ENCODE data around the gene ITGAV.

The ITGAV gene

DNA sequence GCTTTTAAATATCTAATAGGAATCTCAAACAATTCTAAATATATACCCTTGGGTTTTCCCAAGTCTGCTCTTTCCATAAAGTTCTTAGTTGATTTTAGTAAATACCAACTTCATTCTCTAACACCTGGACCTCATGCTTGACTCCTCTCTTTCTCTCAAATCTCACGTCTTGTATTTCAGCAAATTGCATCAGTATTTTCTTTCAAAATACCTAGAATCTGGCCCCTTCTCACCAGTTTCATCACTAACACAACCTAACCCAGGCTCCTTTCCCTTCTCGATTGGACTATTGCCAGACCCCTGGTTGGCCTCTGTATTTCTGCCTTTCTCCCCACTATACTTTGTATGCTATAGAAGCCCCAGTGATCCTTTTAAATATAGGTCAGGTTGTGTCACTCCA lies 81.0 kb downstream of the ITGAV start:
- no peak for DNase-seq (ENCODE audit: low spot score)

DNA sequence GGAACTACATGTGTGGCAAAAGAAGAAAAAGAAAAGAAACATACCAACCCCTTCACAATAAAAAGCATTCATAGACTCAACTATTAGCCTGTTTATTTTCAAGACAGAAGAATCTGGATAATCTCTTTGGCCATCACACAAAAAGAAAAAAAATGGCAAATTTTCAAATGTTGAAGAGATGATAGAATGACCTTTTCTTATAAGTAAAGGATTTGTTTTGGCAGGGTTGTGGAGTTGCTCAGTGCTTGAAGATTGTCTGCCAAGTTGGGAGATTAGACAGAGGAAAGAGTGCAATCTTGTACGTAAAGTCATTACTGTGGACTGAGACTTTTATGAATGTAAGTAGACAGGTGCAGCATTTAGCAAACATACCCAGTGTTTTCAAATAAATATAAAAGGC lies 85.5 kb downstream of the ITGAV start:
- DNase-seq (ENCODE audit: low spot score) = no peak

DNA sequence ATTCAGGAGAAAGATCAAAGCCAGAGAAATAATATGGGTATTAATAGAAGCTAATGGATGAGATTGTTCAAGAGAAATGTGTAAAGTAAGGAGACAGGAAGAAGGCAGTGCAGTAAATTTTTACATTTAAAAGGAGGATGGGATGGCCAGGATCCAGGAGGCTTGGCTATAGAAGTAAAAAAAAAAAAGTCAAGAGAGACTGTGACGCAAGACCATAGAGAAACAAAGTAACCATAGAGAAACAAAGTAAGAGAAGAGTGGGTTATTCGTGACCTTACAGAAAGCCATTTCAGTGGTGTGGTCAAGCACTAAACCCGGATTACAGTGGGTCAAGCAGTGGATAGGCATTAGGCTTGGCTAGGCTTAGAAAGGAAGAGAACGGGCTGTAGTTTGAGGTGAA lies 93.5 kb downstream of the ITGAV start:
- DNase-seq (ENCODE audit: low spot score) = no peak

DNA sequence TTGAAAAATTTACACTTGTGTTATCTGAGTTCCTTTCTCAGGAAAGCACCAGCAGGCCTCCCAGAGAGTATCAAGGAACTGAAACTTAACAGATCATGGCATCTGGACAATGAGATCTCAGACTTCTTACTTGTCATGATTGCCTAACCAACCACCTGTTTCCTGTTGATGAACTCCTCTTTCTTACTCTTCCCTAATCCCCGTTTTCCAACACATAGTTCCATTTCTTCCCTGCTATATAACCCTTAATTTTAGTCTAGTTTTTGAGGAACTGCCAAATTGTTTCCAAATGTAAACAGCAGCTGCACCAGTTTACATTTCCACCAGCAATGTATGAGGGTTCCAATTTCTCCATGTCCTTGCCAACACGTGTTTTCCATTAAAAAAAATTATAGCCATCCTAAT lies 98.0 kb downstream of the ITGAV start:
- DNase-seq (ENCODE audit: low spot score) = no peak

DNA sequence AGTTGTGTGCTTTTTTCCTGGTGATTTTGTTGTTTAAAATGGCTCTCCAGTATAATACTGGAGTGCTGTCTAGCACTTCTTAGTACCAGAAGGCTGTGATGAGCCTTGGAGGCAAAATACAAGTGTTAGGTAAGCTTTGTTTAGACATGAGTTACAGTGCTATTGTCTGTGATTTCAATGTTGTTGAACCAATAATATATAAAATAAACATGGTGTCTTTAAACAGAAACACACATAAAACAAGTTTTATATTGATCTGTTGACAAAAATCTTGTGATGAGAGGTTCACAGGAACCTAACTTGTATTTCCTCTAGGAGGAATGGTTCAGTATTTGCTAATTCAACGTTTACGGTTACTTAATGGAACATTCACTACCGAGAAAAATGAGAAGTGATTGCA lies 99.0 kb downstream of the ITGAV start:
- no peak for DNase-seq (ENCODE audit: low spot score)

DNA sequence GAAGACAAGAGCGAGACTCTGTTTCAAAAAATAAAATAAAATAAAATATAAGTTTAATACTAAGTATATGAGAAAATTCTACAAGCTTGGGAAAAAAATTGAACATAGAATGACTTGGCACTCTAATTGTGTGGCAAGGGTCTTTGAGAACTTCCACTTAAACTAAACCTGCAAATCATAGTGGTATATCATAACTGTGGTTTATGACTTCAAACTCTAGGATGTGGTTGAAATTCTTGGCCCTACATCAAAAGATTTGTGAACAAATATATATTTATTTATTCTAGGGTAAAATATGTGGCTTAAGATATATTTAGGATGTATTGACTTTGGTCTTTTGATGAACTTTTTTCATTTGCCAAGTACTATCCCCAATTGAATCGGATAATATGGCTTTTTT lies 100.9 kb downstream of the ITGAV start:
- no peak for DNase-seq (ENCODE audit: low spot score)

DNA sequence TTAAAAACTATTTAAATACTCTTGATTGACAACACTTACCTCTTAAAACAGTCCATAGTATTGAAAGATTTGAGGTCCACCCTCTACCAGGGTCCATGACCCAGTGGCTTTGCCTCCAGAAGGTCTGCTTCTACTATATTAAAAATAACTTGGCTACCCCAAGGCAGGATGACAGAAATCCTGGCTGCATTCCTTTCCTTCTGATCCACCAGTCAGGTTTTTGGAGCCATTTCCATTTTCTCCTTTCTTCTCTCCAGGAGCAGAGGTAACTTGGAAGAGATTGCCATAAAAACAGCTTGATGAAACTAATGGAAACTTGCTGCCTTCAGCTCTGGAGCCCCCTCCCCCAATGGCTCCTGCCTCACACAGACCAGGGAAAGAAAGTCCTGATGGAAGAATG lies 101.4 kb downstream of the ITGAV start:
- no peak for DNase-seq (ENCODE audit: low spot score)

DNA sequence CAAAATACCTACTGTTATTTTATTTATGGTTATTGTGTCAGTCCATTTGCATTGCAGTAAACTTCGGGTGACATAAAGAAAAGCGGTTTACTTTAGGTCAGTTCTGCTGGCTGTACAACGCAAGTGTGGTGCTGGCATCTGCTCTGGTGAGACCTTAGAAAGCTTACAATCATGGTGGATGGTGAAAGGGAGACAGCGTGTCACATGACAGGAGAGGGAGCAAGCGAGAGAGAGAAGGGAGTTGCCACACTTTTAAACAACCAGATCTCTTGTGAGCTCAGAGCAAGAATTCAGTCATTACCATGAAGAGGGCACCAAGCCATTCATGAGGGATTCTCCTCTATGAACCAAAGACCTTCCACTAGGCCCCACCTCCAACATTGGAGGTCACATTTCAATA lies 102.0 kb downstream of the ITGAV start:
- DNase-seq (ENCODE audit: low spot score) = no peak

DNA sequence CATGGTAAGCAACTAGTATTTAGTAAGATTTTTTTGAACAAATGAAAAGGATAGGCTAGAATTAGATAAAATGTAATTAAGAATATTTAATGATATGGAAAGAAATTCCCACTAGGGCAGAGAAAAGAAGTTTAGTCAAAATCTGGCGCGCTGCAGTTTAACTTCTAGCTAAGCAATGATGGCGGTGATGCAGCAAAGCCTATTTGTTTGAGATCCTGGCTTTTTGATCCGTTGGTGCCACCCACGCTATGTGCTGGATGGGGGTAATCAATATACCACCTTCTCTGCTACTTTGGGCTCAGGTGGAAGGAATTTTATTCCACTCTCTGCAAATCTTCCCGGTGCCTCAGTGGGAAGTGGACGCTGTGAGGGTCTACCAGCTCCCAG lies 103.6 kb downstream of the ITGAV start:
- DNase-seq (ENCODE audit: low spot score) = no peak

DNA sequence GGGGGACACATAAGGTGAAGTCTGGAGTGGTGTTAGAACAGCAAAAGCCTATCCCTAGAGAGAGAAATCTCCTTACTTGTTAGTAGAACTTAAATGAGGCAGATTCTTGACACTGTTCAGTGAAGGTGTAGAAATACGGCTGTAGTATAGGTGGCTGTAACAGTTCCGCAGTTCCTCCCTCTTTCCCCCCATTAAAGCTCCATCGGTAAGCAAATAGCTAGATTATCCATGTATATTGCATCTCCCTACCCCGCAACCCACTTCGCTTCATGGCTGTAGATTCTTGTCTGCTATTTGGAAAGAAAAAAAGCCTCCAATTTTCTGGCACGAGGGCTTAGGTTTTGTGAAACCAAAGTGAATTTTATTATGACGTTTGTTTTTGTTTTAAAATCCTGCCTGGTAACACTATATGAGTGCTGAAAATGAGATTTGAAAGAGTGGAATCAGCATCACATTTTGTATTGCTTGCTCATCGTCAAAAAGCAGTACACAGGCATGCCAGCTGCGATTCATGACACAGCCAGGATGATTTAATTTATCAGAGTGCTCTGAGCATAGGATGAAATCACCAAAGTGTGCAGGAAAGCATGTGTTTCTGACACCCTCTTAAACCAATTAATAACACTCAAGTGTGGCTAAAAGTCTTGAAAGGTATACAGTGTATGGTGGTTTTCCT lies 105.4 kb downstream of the ITGAV start:
- no peak for DNase-seq (ENCODE audit: low spot score)

DNA sequence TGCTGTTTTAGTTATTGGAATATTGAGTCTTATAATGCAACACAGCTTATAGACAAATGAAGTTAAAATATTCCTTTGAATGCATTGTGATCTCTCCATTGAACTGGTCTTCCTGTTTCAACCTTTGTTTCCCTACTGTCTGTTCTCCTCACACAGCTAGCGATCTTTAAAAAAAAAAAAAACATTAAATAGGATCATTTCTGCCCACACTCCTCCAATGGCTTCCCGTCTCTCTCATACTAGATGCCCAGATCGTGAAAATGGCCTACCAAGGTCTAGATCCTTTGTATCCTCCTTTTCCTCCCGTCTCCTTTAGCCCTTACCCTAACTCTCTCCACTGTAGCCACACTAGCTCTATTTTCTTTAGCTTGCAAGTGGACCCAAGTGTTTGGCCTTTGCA lies 106.4 kb downstream of the ITGAV start:
- DNase-seq (ENCODE audit: low spot score) = no peak

DNA sequence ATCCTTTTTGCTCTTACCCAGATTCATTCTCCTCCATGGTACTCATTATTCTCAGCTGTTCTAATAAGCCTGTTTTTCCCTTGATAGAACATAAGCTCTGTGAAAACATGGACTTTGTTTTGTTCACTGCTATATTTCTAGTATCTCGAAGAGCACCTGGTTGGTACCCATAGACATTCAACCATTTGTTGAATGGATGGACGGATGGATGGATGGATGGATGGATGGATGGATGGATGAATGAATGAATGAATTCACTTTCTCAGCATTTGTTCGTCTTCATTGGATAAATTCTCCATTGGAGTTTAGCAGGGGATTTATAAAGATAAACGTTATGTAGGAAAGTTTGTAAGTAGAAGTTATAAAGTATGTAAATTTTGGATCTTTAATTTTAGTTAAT lies 106.9 kb downstream of the ITGAV start:
- no peak for DNase-seq (ENCODE audit: low spot score)

DNA sequence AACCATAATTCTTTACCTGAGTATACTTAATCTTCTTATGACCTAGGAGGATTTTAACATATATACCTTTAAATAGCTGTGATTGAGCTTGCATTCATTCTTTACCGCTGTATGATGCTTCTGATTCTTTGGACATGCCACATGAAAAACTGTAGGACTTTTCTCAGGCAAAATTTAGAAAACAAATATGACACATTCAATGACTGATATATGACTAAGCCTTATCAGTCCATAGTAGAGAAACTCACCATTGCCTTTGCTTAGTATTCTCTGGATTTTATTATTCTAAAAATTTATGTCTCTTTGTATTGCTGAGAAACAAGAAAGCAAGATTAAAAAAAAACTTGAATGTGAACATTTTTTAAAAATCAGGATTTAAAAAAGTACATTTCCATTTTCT lies 107.7 kb downstream of the ITGAV start:
- DNase-seq (ENCODE audit: low spot score) = no peak

DNA sequence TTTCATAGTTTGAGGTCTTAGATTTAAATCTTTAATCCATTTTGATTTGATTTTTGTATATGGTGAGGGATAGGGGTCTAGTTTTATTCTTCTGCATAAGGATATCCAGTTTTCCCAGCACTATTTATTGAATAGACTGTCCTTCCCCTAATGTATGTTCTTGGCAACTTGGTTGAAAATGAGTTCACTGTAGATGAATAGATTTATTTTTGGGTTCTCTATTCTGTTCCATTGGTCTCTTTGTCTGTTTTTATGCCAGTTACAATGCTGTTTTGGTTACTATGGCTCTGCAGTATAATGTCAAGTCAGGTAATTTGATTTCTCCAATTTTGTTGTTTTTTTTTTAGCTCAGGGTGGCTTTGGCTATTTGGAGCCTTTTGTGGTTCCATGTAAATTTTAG lies 109.9 kb downstream of the ITGAV start:
- DNase-seq (ENCODE audit: low spot score) = no peak

DNA sequence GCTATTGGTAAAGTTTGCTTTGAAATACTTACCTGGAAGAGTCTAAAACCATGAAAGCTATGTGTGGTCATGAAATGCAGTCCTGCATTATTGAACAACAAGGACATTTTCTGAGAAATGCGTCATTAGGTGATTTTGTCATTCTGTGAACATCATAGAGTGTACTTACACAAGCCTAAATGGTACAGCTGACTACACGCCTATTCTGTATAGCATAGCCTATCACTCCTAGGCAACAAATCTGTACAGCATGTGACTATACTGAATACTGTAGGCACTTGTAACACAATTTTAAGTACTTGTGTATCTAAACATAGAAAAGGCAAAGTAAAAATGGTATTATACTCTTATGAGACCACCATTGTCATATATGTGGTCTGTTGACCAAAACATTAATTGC lies 112.2 kb downstream of the ITGAV start:
- no peak for DNase-seq (ENCODE audit: low spot score)

DNA sequence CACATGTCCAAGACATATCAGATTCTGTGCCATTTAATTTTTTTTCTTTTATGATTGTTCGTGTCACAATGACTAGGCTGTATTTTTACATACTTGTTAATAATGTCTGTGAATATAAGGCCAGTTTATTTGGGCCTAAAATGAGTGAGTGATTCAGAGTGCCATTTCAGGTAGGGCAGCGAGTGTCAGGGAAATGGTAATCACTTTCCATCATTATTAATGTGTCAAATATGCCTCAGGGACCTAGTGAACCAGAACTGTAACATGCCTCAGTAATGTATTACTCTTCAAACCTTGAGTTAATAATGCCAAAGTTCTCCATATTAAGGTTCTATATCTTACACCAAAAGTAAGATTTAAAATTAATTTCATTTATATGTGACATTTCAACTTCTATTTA lies 112.6 kb downstream of the ITGAV start:
- DNase-seq (ENCODE audit: low spot score) = no peak

DNA sequence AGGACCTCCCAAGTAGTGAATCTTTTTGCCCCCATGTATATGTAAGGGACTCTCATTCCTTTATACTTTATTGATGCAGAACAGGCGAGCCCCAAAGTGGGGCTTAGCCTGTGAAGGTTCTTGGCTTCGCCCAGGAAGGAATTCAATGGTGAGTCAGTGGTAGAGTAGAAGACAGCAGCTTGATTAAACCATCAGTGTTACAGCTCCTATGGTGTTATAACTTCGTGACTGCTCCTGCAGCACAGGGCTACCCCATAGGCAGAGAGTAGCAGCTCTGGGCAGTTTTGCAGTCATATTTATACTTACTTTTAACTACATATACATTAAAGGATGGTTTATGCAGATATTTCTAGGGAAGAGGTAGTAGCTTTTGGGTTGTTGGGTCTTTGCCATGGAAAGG lies 115.0 kb downstream of the ITGAV start:
- DNase-seq (ENCODE audit: low spot score) = no peak

DNA sequence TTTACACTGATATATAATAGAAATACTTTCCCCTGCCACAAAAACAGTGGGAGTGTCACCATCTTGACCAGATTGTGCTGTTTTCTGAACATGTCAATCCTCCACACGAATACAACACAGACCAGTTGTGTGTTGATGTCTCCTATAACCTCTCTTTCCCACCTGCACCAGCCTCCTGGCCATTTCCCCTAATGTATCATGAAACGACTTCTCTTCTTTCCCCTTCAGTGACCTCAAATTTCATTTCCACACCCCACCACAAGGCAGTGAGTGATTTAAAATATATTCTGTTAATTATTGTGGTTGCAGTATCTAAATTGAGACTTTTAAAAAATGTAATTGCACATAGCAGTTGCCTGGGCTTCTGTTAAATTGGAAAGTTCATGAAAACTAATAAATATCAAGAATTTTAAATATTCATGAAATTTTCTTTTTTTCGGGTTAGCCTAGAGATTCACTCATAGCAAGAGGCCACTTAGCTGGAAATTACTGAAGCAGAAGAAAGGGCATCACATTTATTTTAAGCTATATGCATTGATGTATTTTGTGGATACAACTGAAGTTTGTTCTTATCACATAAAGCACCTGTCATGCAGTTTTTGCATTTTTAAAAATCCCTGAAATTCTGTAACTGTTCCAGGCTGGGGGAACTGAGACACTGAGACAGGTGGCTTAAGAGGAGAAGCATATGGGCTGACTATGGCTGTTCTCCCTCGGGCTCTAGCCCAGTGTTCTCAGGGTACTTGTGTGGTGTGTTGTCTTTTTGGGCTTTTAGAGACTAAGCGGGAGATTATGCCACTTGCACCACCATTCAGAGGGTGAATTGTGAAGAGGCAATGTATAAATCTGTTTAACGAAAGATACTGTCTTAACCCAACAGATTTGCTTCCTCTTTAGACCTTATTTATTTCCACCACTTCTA lies 119.9 kb downstream of the ITGAV start:
- no peak for DNase-seq (ENCODE audit: low spot score)

DNA sequence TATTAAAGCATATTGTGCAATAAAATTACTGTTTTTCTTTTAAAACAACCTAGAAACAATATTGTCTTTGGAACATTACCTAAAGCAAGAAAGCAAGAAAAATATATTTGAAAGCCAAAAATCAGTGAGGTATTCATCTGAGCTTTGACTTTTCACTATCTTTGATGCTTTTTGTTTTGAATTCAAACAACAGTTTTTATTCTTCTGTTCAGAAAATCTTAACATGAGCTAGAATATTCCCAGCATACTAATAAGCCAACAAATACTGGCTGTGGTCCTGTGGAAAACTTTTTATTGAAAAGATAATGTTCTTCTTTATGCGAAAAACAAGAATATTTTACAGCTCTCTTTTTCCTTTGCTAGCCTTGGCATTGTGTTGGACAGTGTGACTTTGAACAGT lies 123.8 kb downstream of the ITGAV start:
- no peak for DNase-seq (ENCODE audit: low spot score)

DNA sequence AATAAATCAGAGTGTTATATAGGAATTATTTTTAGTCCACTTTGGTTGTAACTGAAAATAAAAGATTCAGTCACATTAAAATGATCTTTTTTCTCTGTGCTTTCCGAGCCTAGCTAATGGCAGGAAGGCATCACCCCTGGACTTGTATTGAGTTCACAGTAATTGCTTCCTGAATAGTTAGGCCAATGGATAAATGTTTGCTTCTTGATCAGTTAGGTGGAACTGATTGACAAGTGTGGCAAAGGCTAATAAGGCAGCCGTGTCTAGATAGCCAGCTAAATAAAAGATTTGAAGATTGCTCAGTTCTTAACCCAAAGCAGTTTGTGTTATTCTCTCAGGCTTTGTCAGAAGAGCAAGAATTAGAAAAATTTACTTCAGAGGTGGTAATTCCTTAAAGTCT lies 124.8 kb downstream of the ITGAV start:
- no peak for DNase-seq (ENCODE audit: low spot score)

DNA sequence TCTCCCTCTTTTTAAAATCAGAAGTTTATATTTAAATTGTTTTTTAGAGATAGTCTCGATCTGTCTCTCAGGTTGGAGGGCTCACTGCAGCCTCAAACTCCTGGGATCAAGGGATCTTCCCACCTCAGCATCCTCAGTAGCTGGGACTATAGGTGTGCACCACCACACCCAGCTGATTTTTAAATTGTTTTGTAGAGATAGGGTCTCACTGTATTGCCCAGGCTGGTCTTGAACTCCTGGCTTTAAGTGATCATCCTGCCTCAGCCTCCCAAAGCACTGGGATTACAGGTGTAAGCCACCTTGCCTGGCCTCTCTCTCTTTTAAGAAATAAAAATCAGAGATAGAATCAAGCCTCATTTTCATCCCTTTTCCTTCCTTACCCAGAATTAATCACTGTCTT lies 126.1 kb downstream of the ITGAV start:
- DNase-seq (ENCODE audit: low spot score) = no peak

DNA sequence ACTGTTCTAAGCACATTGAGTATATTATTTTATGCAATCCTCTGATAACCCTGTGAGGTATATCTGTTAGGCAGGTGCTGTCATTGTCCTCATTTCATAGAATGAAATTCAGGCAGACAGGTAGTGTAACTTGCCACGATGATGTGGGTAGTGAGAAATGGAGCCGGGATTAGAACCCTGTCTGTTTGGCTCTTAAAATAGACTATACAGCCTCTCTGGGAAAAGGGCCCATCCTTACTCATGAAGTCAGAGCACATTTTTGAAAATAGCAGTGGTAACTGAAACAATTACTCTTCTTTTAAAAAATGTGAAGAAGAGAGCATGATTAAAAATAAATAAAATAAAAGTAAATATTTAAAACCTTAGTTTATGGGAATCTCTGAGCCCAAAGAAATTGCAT lies 127.0 kb downstream of the ITGAV start:
- DNase-seq (ENCODE audit: low spot score) = no peak

DNA sequence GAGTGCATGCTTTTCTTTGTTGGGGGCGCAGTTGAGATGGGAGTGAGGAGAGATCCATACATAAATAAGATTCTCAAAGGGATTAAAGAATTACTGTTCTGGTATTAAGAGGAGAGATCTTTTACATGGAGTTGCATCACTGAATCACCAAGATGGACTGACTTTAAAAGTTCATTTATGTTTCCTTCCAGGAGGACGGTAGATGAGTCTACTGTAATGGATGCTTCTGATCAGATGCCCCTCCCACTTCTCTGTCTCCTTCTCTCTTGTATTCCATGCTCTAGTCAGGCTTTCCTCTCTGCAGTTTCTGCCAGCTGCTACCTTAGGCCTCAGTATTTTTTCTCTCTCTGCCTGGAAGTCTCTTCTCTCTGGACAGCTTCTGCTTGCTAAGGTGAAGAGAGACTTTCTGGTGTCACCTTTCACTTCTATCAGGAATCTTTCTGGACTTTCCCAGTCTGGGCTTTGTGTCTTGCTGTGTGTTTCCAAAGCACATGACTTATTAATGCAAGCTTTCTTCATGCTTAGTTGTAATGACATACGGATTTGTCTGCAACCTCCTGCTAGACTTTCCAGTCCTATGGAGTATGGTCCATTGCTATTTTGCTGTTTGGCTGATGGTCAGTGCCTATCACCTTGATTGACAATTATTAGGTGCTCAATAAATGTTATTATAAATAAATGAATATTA lies 127.6 kb downstream of the ITGAV start:
- DNase-seq (ENCODE audit: low spot score) = peak; percentile 23
